ENCODE data around the gene CARS2. TPM values are rescaled to one million over a fixed set of nuclear protein-coding genes. Genes with fewer than 3 reads are reported as not detected.

CARS2 gene
- total RNA-seq, 1 experiment from 2014 or later, result 31.9 TPM

DNA sequence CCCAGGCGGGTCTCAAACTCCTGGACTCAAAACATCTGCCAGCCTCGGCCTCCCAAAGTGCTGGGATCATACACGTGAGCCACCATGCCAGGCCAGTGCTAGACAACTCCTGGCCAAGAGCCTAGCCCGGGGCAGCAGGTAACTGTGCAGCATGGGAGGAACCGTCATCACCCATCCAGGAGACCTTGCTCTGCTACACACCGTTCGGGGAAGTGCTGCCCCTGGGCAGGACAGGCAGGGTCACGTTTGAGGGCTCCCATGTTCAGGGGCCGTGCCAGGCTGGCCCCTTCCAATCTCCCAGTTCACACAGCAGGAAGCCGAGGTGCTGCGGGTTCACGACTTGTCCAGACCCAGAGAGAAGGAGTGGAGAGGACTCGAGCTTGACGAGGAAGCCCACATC lies 55.5 kb downstream of the CARS2 start:
- ChIA-PET POLR2A (no interaction called here), CTCF (no interaction called here)
- no peak for TF ChIP-seq POLR2AphosphoS5 (IDR thresholded peaks at IDR 0.05; ENCODE audit: low read depth, low read length)
- in situ Hi-C loops (cut with HindIII; ENCODE audit: low pct_unique_long_range_greater_than_20kb, low sequenced_read_pairs), result no loop called here
- no peaks in the 10 kb centered on the region for H3K36me3 ChIP-seq (ENCODE audit: control insufficient read depth, insufficient read depth, low read length)
- BruUV-seq (replicated peaks), result no TSS peak
- DNase-seq (ENCODE audit: low read depth, low spot score), result no peak
- H3K27ac ChIP-seq (ENCODE audit: low read length), result no peak overlapping the region
- no peaks in the 10 kb centered on the region for H3K27me3 ChIP-seq (ENCODE audit: control insufficient read depth, insufficient read depth, low read length)
- intact Hi-C loops (cut with micrococcal nuclease; ENCODE audit: unreplicated experiment), result no loop called here
- ATAC-seq, result no peak
- no peaks in the 10 kb centered on the region for H3K9me3 ChIP-seq (ENCODE audit: control insufficient read depth, insufficient read depth, low read depth, low read length)
- no peaks in the 10 kb centered on the region for H3K4me1 ChIP-seq (ENCODE audit: control insufficient read depth, insufficient read depth, low read length)
- H3K4me3 ChIP-seq (ENCODE audit: low read depth in 2 of 2, low read length in 2 of 2), result no peak overlapping the region

DNA sequence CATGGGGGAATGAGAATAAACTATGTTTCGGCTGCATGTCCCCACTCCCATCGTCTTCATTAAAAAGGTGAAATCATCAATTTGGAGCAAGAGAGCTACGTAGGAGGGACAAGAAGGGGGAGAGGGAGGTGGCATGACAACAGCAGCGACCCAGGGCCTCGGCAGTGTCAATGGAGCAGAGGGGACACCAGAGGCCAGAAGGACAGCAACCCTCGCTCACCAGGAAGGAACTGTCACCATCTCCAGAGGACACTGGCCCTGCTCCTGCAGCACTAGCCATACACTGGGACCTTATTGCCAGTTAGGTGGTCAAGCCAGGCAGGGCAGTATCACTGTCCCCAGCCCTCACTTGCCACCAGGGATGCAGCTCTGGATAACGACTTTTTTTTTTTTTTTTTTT lies 56.4 kb downstream of the CARS2 start:
- DNase-seq (ENCODE audit: low read depth, low spot score) (no peak), ATAC-seq (no peak)
- no TSS peak for BruUV-seq (replicated peaks)
- no peaks in the 10 kb centered on the region for H3K9me3 ChIP-seq (ENCODE audit: control insufficient read depth, insufficient read depth, low read depth, low read length)
- no peak for TF ChIP-seq SIN3A (IDR thresholded peaks at IDR 0.05; ENCODE audit: borderline replicate concordance, insufficient read depth, low read depth, low read length)
- TF ChIP-seq TCF7L2 (IDR thresholded peaks at IDR 0.05; ENCODE audit: low read depth, low read length), result no peak
- no peak for TF ChIP-seq CTCF (IDR thresholded peaks at IDR 0.05)
- TF ChIP-seq, protein P1, sequence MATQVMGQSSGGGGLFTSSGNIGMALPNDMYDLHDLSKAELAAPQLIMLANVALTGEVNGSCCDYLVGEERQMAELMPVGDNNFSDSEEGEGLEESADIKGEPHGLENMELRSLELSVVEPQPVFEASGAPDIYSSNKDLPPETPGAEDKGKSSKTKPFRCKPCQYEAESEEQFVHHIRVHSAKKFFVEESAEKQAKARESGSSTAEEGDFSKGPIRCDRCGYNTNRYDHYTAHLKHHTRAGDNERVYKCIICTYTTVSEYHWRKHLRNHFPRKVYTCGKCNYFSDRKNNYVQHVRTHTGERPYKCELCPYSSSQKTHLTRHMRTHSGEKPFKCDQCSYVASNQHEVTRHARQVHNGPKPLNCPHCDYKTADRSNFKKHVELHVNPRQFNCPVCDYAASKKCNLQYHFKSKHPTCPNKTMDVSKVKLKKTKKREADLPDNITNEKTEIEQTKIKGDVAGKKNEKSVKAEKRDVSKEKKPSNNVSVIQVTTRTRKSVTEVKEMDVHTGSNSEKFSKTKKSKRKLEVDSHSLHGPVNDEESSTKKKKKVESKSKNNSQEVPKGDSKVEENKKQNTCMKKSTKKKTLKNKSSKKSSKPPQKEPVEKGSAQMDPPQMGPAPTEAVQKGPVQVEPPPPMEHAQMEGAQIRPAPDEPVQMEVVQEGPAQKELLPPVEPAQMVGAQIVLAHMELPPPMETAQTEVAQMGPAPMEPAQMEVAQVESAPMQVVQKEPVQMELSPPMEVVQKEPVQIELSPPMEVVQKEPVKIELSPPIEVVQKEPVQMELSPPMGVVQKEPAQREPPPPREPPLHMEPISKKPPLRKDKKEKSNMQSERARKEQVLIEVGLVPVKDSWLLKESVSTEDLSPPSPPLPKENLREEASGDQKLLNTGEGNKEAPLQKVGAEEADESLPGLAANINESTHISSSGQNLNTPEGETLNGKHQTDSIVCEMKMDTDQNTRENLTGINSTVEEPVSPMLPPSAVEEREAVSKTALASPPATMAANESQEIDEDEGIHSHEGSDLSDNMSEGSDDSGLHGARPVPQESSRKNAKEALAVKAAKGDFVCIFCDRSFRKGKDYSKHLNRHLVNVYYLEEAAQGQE (IDR thresholded peaks at IDR 0.05; ENCODE audit: insufficient read depth in 1 of 2, low read depth in 2 of 2, low read length in 1 of 2), result no peak
- TF ChIP-seq POLR2AphosphoS5 (IDR thresholded peaks at IDR 0.05; ENCODE audit: low read depth, low read length), result no peak
- intact Hi-C loops (cut with micrococcal nuclease; ENCODE audit: unreplicated experiment), result no loop called here
- H3K27ac ChIP-seq (ENCODE audit: low read length), result no peak overlapping the region
- CTCF ChIA-PET, result no interaction called here
- POLR2A ChIA-PET, result no interaction called here
- H3K36me3 ChIP-seq (ENCODE audit: control insufficient read depth, insufficient read depth, low read length), result no peaks in the 10 kb centered on the region
- H3K4me1 ChIP-seq (ENCODE audit: control insufficient read depth, insufficient read depth, low read length), result no peaks in the 10 kb centered on the region
- H3K27me3 ChIP-seq (ENCODE audit: control insufficient read depth, insufficient read depth, low read length), result no peaks in the 10 kb centered on the region
- no peak overlapping the region for H3K4me3 ChIP-seq (ENCODE audit: low read depth in 2 of 2, low read length in 2 of 2)
- in situ Hi-C loops (cut with HindIII; ENCODE audit: low pct_unique_long_range_greater_than_20kb, low sequenced_read_pairs), result no loop called here

- H3K27me3 ChIP-seq (ENCODE audit: control insufficient read depth, insufficient read depth, low read length), result no peaks in the 10 kb centered on the region
- ChIA-PET CTCF (no interaction called here), POLR2A (no interaction called here)
- H3K27ac ChIP-seq (ENCODE audit: low read length), result no peak overlapping the region
- no peaks in the 10 kb centered on the region for H3K36me3 ChIP-seq (ENCODE audit: control insufficient read depth, insufficient read depth, low read length)
- no peak overlapping the region for H3K4me3 ChIP-seq (ENCODE audit: low read depth in 2 of 2, low read length in 2 of 2)
- in situ Hi-C loops (cut with HindIII; ENCODE audit: low pct_unique_long_range_greater_than_20kb, low sequenced_read_pairs), result no loop called here
- H3K4me1 ChIP-seq (ENCODE audit: control insufficient read depth, insufficient read depth, low read length), result no peaks in the 10 kb centered on the region
- no TSS peak for BruUV-seq (replicated peaks)
- intact Hi-C loops (cut with micrococcal nuclease; ENCODE audit: unreplicated experiment), result no loop called here
- DNase-seq (ENCODE audit: low read depth, low spot score), result no peak
- no peak for ATAC-seq
- TF ChIP-seq, protein P1 (IDR thresholded peaks at IDR 0.05; ENCODE audit: insufficient read depth in 1 of 2, low read depth in 2 of 2, low read length in 1 of 2), result no peak
- TF ChIP-seq SIN3A (IDR thresholded peaks at IDR 0.05; ENCODE audit: borderline replicate concordance, insufficient read depth, low read depth, low read length), result no peak
- TF ChIP-seq CTCF (IDR thresholded peaks at IDR 0.05), result no peak
- no peak for TF ChIP-seq TCF7L2 (IDR thresholded peaks at IDR 0.05; ENCODE audit: low read depth, low read length)
- TF ChIP-seq POLR2AphosphoS5 (IDR thresholded peaks at IDR 0.05; ENCODE audit: low read depth, low read length), result no peak
- H3K9me3 ChIP-seq (ENCODE audit: control insufficient read depth, insufficient read depth, low read depth, low read length), result no peaks in the 10 kb centered on the region
Measured at GRCh38 chr13:110648848-110649421, 57.0 kb downstream of the CARS2 start.
